ENCODE data around the gene CASKIN1.

The CASKIN1 gene

DNA sequence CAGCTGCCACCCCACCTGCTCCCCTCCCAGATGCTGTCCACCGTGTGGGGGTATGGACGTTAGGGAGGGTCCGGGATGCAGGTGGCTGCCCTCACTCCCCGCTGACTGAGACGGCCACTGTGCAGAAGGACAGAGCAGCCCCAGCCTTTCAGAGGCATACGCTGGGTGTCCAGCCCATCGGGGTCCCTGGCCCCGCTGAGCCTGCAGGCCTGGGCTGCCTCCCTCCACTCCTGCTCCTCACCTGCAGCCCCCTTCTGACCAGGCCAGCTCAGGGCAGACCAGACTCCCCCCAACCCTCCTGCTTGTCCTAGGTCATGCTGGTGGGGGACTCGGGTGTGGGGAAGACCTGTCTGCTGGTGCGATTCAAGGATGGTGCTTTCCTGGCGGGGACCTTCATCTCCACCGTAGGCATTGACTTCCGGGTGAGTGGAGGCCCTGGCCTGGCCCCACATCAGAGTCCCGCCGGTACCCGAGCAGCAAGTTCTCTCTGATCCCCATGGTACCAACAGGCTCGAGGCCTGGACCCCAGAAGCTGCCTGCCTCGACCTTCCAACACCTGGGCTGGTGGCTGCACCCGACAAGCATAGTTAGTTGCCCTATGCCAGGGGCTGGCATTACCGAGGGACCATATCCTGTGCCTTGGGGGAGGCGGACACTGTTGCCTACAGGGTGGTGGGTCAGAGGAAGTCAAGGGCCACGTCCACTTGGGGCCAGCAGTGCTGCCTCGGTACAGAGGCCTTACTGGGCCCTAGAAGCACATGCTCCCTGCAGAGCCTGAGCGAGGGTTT, 46.6 kb downstream of the CASKIN1 start:
- DNase-seq (no peak), ATAC-seq (ENCODE audit: insufficient read depth, low read depth) (no peak)
- H3K4me1 ChIP-seq (ENCODE audit: insufficient read depth, low read length) = peaks cover 44% of the 10 kb centered on the region

DNA sequence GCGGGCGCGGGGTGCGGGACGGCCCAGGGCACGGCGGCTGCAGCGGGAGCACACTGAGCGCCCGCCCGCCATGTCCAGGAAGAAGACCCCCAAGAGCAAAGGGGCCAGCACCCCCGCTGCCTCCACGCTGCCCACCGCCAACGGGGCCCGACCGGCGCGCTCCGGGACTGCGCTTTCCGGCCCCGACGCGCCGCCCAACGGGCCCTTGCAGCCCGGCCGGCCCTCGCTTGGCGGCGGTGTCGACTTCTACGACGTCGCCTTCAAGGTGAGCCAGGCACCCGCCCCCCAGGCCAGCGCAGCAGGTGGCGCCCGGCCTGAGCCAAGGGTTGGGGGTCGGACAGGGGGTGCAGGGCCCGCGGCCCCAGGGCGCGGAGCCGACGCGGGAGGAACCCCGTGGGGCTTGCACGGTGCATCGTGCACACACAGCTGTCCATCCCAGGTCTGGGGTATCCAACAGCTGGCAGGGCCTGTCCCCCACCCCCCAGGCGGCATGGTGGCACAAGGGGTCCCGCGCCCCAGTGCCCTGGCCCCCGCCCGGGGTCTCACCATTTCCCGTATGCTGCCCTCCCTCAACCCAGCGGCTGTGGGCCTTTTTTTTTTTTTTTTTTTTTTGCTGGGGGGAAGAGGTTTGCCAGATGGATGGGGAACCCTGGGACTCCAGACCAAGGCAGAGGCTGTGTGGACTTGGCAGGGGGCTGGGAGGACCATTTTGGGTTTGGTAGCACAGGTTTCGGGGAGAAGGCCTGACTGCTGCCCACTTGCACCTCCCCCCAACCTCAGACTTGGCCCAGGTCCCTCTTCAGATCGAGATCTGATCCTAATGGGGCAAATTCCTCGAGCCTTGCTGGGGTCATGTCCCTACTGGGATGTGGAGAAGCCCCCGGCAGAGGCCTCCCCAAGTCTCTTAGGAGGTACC, 47.4 kb downstream of the CASKIN1 start:
- Histone ChIP-seq H3K27ac (ENCODE audit: low read length) (no peak overlapping the region), H3K79me2 (ENCODE audit: insufficient read depth, low read length) (peaks cover 20% of the 10 kb centered on the region), H3K9ac (ENCODE audit: low read depth, low read length) (peak overlapping the region; percentile 35; the same call in 1 of the 2 replicates), H3K4me2 (ENCODE audit: insufficient read depth, low read length) (peak overlapping the region; percentile 58), H3K4me3 (ENCODE audit: low read depth in 1 of 2, low read length in 2 of 2) (peak overlapping the region in 1 of 2 experiments; percentile 46; a peak in 2 of 4 replicates), H3K4me1 (ENCODE audit: insufficient read depth, low read length) (peaks cover 38% of the 10 kb centered on the region), H3K36me3 (ENCODE audit: insufficient read depth, low read length) (peaks cover 20% of the 10 kb centered on the region), H3K27me3 (ENCODE audit: insufficient read depth, low read length, poor library complexity) (no peaks in the 10 kb centered on the region), H3K9me3 (ENCODE audit: insufficient read depth, low read length, severe bottlenecking) (no peaks in the 10 kb centered on the region), H2AFZ (ENCODE audit: low read depth, low read length) (no peak overlapping the region), H4K20me1 (ENCODE audit: insufficient read depth, low read length) (peaks cover 62% of the 10 kb centered on the region)
- TF ChIP-seq EZH2 (IDR thresholded peaks at IDR 0.05; ENCODE audit: borderline replicate concordance, low read depth, low read length, severe bottlenecking) = no peak
- TF ChIP-seq, protein P1, sequence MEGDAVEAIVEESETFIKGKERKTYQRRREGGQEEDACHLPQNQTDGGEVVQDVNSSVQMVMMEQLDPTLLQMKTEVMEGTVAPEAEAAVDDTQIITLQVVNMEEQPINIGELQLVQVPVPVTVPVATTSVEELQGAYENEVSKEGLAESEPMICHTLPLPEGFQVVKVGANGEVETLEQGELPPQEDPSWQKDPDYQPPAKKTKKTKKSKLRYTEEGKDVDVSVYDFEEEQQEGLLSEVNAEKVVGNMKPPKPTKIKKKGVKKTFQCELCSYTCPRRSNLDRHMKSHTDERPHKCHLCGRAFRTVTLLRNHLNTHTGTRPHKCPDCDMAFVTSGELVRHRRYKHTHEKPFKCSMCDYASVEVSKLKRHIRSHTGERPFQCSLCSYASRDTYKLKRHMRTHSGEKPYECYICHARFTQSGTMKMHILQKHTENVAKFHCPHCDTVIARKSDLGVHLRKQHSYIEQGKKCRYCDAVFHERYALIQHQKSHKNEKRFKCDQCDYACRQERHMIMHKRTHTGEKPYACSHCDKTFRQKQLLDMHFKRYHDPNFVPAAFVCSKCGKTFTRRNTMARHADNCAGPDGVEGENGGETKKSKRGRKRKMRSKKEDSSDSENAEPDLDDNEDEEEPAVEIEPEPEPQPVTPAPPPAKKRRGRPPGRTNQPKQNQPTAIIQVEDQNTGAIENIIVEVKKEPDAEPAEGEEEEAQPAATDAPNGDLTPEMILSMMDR (IDR thresholded peaks at IDR 0.05; ENCODE audit: borderline replicate concordance, extremely low read depth, low read length, poor library complexity, severe bottlenecking) = no peak
- ATAC-seq (ENCODE audit: insufficient read depth, low read depth) = no peak; the same call in 2 of the 3 replicates
- no peak for DNase-seq

More for the DNA sequence above, 46.6 kb downstream of the CASKIN1 start:
- H3K9me3 ChIP-seq (ENCODE audit: insufficient read depth, low read length, severe bottlenecking) = no peaks in the 10 kb centered on the region
- TF ChIP-seq, protein P1 (IDR thresholded peaks at IDR 0.05; ENCODE audit: borderline replicate concordance, extremely low read depth, low read length, poor library complexity, severe bottlenecking) = no peak
- TF ChIP-seq EZH2 (IDR thresholded peaks at IDR 0.05; ENCODE audit: borderline replicate concordance, low read depth, low read length, severe bottlenecking) = no peak
- H3K27ac ChIP-seq (ENCODE audit: low read length) = no peak overlapping the region
- peak overlapping the region in 1 of 2 experiments; percentile 46; a peak in 1 of 4 replicates for H3K4me3 ChIP-seq (ENCODE audit: low read depth in 1 of 2, low read length in 2 of 2)
- no peak overlapping the region for H2AFZ ChIP-seq (ENCODE audit: low read depth, low read length)
- no peak overlapping the region; the same call in none of the 2 replicates for H3K9ac ChIP-seq (ENCODE audit: low read depth, low read length)
- H3K27me3 ChIP-seq (ENCODE audit: insufficient read depth, low read length, poor library complexity) = no peaks in the 10 kb centered on the region
- peaks cover 29% of the 10 kb centered on the region for H3K79me2 ChIP-seq (ENCODE audit: insufficient read depth, low read length)
- H4K20me1 ChIP-seq (ENCODE audit: insufficient read depth, low read length) = peaks cover 71% of the 10 kb centered on the region
- peak overlapping the region; percentile 58 for H3K4me2 ChIP-seq (ENCODE audit: insufficient read depth, low read length)
- peaks cover 29% of the 10 kb centered on the region for H3K36me3 ChIP-seq (ENCODE audit: insufficient read depth, low read length)

GRCh38 chr16:2147981-2148671, 48.3 kb downstream of the CASKIN1 start, which contains the start of gene RAB26:
RAB26 (plus strand) TSS chr16:2148625; CDS start chr16:2148784, 159 bp downstream.
- no peak within 1 kb of the TSS for H2AFZ ChIP-seq (ENCODE audit: low read depth, low read length)
- H3K27me3 ChIP-seq (ENCODE audit: insufficient read depth, low read length, poor library complexity) = no peaks in the 10 kb centered on the region
- H3K79me2 ChIP-seq (ENCODE audit: insufficient read depth, low read length) = peaks cover 12% of the 10 kb centered on the region
- peaks cover 29% of the 10 kb centered on the region for H3K4me1 ChIP-seq (ENCODE audit: insufficient read depth, low read length)
- ATAC-seq (ENCODE audit: insufficient read depth, low read depth) (peak; percentile 63), DNase-seq (peak; percentile 58)
- H3K4me3 ChIP-seq (ENCODE audit: low read depth in 1 of 2, low read length in 2 of 2) = peak within 1 kb of the TSS in 1 of 2 experiments; percentile 46; a peak in 2 of 4 replicates
- H4K20me1 ChIP-seq (ENCODE audit: insufficient read depth, low read length) = peaks cover 54% of the 10 kb centered on the region
- peak within 1 kb of the TSS; percentile 58 for H3K4me2 ChIP-seq (ENCODE audit: insufficient read depth, low read length)
- H3K27ac ChIP-seq (ENCODE audit: low read length) = no peak within 1 kb of the TSS
- H3K9me3 ChIP-seq (ENCODE audit: insufficient read depth, low read length, severe bottlenecking) = no peaks in the 10 kb centered on the region
- H3K9ac ChIP-seq (ENCODE audit: low read depth, low read length) = peak within 1 kb of the TSS; percentile 35; the same call in 1 of the 2 replicates
- H3K36me3 ChIP-seq (ENCODE audit: insufficient read depth, low read length) = peaks cover 12% of the 10 kb centered on the region
- TF ChIP-seq, protein P1 (IDR thresholded peaks at IDR 0.05; ENCODE audit: borderline replicate concordance, extremely low read depth, low read length, poor library complexity, severe bottlenecking) = no peak
- TF ChIP-seq EZH2 (IDR thresholded peaks at IDR 0.05; ENCODE audit: borderline replicate concordance, low read depth, low read length, severe bottlenecking) = no peak

Data from DND-41 (cell line).